AG08396 (cell line): ENCODE data around the gene PLA2G4B.
A peak's percentile ranks its signal among the peaks of the same experiment; 100 is the strongest.
"Not testable (repeated sequence)": the region's sequence is repeated elsewhere in the genome, so short reads cannot be mapped to it uniquely, and the experiment has no call there.

Experiments
- DNase-seq: peaks from one replicate; pipeline ENCODE4 v3.0.0; 2012; ENCODE audit warnings: low spot score, mixed read lengths

PLA2G4B gene

GRCh38 chr15:41827880-41828806 is 10.5 kb upstream of the PLA2G4B start, which contains the start of gene JMJD7:
JMJD7 (plus strand) TSS chr15:41828092; CDS start chr15:41828125, 33 bp downstream.
- peak; percentile 100 for DNase-seq

- DNase-seq: no peak
These were observed 9.9 kb upstream of the PLA2G4B start for GRCh38 chr15:41828807-41829141.

GRCh38 chr15:41829959-41830646 is 8.5 kb upstream of the PLA2G4B start:
- no peak for DNase-seq

GRCh38 chr15:41831291-41831690 is 7.4 kb upstream of the PLA2G4B start:
- not testable (repeated sequence) for DNase-seq

- no peak for DNase-seq
These were observed 6.4 kb upstream of the PLA2G4B start for GRCh38 chr15:41832208-41832607.

- no peak for DNase-seq
These were observed 5.8 kb upstream of the PLA2G4B start for GRCh38 chr15:41832875-41833274.

GRCh38 chr15:41834096-41834495 is 4.6 kb upstream of the PLA2G4B start:
- no peak for DNase-seq

GRCh38 chr15:41836073-41836472 is 2.6 kb upstream of the PLA2G4B start:
- DNase-seq: no peak

GRCh38 chr15:41836713-41837454 is 1.8 kb upstream of the PLA2G4B start:
- DNase-seq: no peak

- DNase-seq: no peak
These were observed 1.3 kb downstream of the PLA2G4B start for GRCh38 chr15:41839781-41840491.

- no peak for DNase-seq
These were observed 2.0 kb downstream of the PLA2G4B start for GRCh38 chr15:41840673-41841072.

- no peak for DNase-seq
These were observed 2.5 kb downstream of the PLA2G4B start for GRCh38 chr15:41841131-41841530.

- no peak for DNase-seq
These were observed 3.6 kb downstream of the PLA2G4B start for GRCh38 chr15:41842229-41842628.

GRCh38 chr15:41843571-41843970 is 4.9 kb downstream of the PLA2G4B start:
- no peak for DNase-seq

GRCh38 chr15:41844814-41845213 is 6.2 kb downstream of the PLA2G4B start:
- no peak for DNase-seq

GRCh38 chr15:41847206-41847605 is 8.6 kb downstream of the PLA2G4B start:
- DNase-seq: no peak

- DNase-seq: no peak
These were observed 9.3 kb downstream of the PLA2G4B start for GRCh38 chr15:41847981-41848380.

- no peak for DNase-seq
These were observed 10.0 kb downstream of the PLA2G4B start for GRCh38 chr15:41848631-41849030.

- no peak for DNase-seq
These were observed 10.6 kb downstream of the PLA2G4B start for GRCh38 chr15:41849204-41849603.

GRCh38 chr15:41849861-41850260 is 11.2 kb downstream of the PLA2G4B start:
- DNase-seq: no peak

GRCh38 chr15:41850482-41851166 is 12.0 kb downstream of the PLA2G4B start:
- no peak for DNase-seq
